Suprapubic skin (tissue), 3 donors: ENCODE data around the gene PAIP2B.

Experiments
- POLR2AphosphoS5 ChIP-seq, 3 donors: sonication (generic); formaldehyde crosslinking; IDR thresholded peaks; one replicate each; pipeline ENCODE4 v1.6.1; 2017; ENCODE audit warnings: antibody characterized with exemption in 3 of 3
- TF ChIP-seq, protein P1 (sequence below), 2 donors: fragments of 200-600 bp in 1 of 2; fragments of 450-650 bp in 1 of 2; sonication (generic) in 1 of 2; IDR thresholded peaks; one replicate each; pipeline ENCODE4 v1.5.1; 2016 to 2019; ENCODE audit warnings: antibody characterized with exemption in 2 of 2, mild to moderate bottlenecking in 1 of 2, moderate library complexity in 1 of 2

DNA sequence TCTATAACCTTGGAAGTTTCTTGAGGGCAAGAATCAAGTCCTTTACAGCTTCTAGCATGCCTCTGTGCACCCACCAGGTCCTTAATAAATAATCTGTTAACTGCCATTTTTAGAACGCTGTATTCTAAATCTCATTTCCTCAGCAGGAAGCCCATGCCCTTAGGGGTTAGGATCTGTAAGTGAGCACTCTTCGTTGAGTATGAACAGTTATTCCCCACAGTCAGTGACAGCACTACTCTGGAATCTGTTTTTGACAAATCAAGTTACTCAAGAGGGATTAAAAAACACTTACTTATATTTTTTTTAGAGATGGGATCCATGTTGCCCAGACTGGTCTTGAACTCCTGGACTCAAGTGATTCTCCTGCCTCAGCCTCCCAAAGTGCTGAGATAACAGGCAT lies 14.6 kb downstream of the PAIP2B start:
- TF ChIP-seq, protein P1, sequence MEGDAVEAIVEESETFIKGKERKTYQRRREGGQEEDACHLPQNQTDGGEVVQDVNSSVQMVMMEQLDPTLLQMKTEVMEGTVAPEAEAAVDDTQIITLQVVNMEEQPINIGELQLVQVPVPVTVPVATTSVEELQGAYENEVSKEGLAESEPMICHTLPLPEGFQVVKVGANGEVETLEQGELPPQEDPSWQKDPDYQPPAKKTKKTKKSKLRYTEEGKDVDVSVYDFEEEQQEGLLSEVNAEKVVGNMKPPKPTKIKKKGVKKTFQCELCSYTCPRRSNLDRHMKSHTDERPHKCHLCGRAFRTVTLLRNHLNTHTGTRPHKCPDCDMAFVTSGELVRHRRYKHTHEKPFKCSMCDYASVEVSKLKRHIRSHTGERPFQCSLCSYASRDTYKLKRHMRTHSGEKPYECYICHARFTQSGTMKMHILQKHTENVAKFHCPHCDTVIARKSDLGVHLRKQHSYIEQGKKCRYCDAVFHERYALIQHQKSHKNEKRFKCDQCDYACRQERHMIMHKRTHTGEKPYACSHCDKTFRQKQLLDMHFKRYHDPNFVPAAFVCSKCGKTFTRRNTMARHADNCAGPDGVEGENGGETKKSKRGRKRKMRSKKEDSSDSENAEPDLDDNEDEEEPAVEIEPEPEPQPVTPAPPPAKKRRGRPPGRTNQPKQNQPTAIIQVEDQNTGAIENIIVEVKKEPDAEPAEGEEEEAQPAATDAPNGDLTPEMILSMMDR (IDR thresholded peaks at IDR 0.05), result no peak
- TF ChIP-seq POLR2AphosphoS5 (IDR thresholded peaks at IDR 0.05), result no peak
